WTC11 (cell line): ENCODE results near the gene PTGER2. TPM values are rescaled to one million over a fixed set of nuclear protein-coding genes. Genes with fewer than 3 reads are reported as not detected.

Source experiments
- ARID4B ChIP-seq: sonication (generic); formaldehyde crosslinking; IDR thresholded peaks from 2 replicates; pipeline ENCODE4 v1.8.0; 2023; ENCODE audit warnings: missing genetic modification reagents, mild to moderate bottlenecking, borderline replicate concordance
- FOXP1 ChIP-seq: sonication (generic); formaldehyde crosslinking; IDR thresholded peaks from 2 replicates; pipeline ENCODE4 v1.8.0; 2022; ENCODE audit warnings: missing genetic modification reagents, mild to moderate bottlenecking, moderate library complexity, borderline replicate concordance
- HMGA2 ChIP-seq: fragments of 250-450 bp; sonication (Bioruptor Pico); IDR thresholded peaks from 2 replicates; pipeline ENCODE4 v1.4.0; 2021; ENCODE audit warnings: mild to moderate bottlenecking, moderate library complexity
- HMGXB4 ChIP-seq: sonication (generic); formaldehyde crosslinking; IDR thresholded peaks from 2 replicates; pipeline ENCODE4 v1.8.1; 2023; ENCODE audit warnings: mild to moderate bottlenecking, moderate library complexity, missing genetic modification reagents
- IRF1 ChIP-seq: sonication (generic); formaldehyde crosslinking; IDR thresholded peaks from 2 replicates; pipeline ENCODE4 v1.8.0; 2023; ENCODE audit warnings: missing genetic modification reagents
- KAT7 ChIP-seq: sonication (generic); formaldehyde crosslinking; IDR thresholded peaks from 2 replicates; pipeline ENCODE4 v1.8.1; 2023; ENCODE audit warnings: missing genetic modification reagents, mild to moderate bottlenecking, borderline replicate concordance
- MAX ChIP-seq: sonication (generic); formaldehyde crosslinking; IDR thresholded peaks from 2 replicates; pipeline ENCODE4 v1.8.0; 2022; ENCODE audit warnings: mild to moderate bottlenecking, missing genetic modification reagents
- MYBL2 ChIP-seq: sonication (generic); formaldehyde crosslinking; IDR thresholded peaks from 2 replicates; pipeline ENCODE4 v1.8.1; 2023; ENCODE audit warnings: mild to moderate bottlenecking, moderate library complexity, missing genetic modification reagents
- NFE2L1 ChIP-seq: sonication (generic); formaldehyde crosslinking; IDR thresholded peaks from 2 replicates; pipeline ENCODE4 v1.8.1; 2023; ENCODE audit warnings: missing genetic modification reagents
- NR1H2 ChIP-seq: sonication (generic); formaldehyde crosslinking; IDR thresholded peaks from 2 replicates; pipeline ENCODE4 v1.9.0; 2021; ENCODE audit warnings: mild to moderate bottlenecking, moderate library complexity, missing genetic modification reagents
- PRRX2 ChIP-seq: fragments of 250-450 bp; sonication (Bioruptor Pico); IDR thresholded peaks from 2 replicates; pipeline ENCODE4 v1.8.0; 2021; ENCODE audit warnings: mild to moderate bottlenecking
- USF1 ChIP-seq: sonication (generic); formaldehyde crosslinking; IDR thresholded peaks from 2 replicates; pipeline ENCODE4 v1.8.0; 2022; ENCODE audit warnings: mild to moderate bottlenecking, missing genetic modification reagents
- ZNF138 ChIP-seq: sonication (generic); formaldehyde crosslinking; conservative IDR thresholded peaks from 2 replicates; pipeline ENCODE4 v1.8.1; 2022; ENCODE audit warnings: mild to moderate bottlenecking, moderate library complexity, missing genetic modification reagents
- ZNF232 ChIP-seq: sonication (generic); formaldehyde crosslinking; IDR thresholded peaks from 2 replicates; pipeline ENCODE4 v1.8.0; 2022; ENCODE audit warnings: mild to moderate bottlenecking, missing genetic modification reagents
- ZNF263 ChIP-seq: sonication (generic); formaldehyde crosslinking; IDR thresholded peaks from 2 replicates; pipeline ENCODE4 v1.8.1; 2022; ENCODE audit warnings: low read depth, mild to moderate bottlenecking, moderate library complexity, missing genetic modification reagents
- ZNF423 ChIP-seq: fragments of 250-450 bp; sonication (Bioruptor Pico); IDR thresholded peaks from 2 replicates; pipeline ENCODE4 v2.1.2; 2022; ENCODE audit warnings: mild to moderate bottlenecking, moderate library complexity
- total RNA-seq: library from RNA; stranded (reverse); gene quantifications from 3 replicates; pipeline ENCODE4 v1.2.3, GENCODE V29; 2021
- TF ChIP-seq, protein P1 (sequence below): sonication (generic); formaldehyde crosslinking; IDR thresholded peaks from 2 replicates; pipeline ENCODE4 v1.8.0; 2023; ENCODE audit warnings: mild to moderate bottlenecking, missing genetic modification reagents
- TF ChIP-seq, protein P2 (sequence below): sonication (generic); formaldehyde crosslinking; IDR thresholded peaks from 2 replicates; pipeline ENCODE4 v1.8.1; 2023; ENCODE audit warnings: mild to moderate bottlenecking, missing genetic modification reagents
- TF ChIP-seq, protein P3 (sequence below): fragments of 250-450 bp; sonication (Bioruptor Pico); IDR thresholded peaks from 2 replicates; pipeline ENCODE4 v1.8.0; 2021; ENCODE audit warnings: mild to moderate bottlenecking
- TF ChIP-seq, protein P4 (sequence below): fragments of 250-450 bp; sonication (Bioruptor Pico); IDR thresholded peaks from 2 replicates; pipeline ENCODE4 v1.9.0; 2021; ENCODE audit warnings: mild to moderate bottlenecking, borderline replicate concordance

The PTGER2 gene
- total RNA-seq, 1 experiment from 2014 or later = 0.92 TPM

DNA sequence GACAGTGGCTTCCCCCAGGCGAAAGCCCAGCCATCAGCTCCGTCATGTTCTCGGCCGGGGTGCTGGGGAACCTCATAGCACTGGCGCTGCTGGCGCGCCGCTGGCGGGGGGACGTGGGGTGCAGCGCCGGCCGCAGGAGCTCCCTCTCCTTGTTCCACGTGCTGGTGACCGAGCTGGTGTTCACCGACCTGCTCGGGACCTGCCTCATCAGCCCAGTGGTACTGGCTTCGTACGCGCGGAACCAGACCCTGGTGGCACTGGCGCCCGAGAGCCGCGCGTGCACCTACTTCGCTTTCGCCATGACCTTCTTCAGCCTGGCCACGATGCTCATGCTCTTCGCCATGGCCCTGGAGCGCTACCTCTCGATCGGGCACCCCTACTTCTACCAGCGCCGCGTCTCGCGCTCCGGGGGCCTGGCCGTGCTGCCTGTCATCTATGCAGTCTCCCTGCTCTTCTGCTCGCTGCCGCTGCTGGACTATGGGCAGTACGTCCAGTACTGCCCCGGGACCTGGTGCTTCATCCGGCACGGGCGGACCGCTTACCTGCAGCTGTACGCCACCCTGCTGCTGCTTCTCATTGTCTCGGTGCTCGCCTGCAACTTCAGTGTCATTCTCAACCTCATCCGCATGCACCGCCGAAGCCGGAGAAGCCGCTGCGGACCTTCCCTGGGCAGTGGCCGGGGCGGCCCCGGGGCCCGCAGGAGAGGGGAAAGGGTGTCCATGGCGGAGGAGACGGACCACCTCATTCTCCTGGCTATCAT, 663 bp downstream of the PTGER2 start (continued):
- TF ChIP-seq, protein P1, sequence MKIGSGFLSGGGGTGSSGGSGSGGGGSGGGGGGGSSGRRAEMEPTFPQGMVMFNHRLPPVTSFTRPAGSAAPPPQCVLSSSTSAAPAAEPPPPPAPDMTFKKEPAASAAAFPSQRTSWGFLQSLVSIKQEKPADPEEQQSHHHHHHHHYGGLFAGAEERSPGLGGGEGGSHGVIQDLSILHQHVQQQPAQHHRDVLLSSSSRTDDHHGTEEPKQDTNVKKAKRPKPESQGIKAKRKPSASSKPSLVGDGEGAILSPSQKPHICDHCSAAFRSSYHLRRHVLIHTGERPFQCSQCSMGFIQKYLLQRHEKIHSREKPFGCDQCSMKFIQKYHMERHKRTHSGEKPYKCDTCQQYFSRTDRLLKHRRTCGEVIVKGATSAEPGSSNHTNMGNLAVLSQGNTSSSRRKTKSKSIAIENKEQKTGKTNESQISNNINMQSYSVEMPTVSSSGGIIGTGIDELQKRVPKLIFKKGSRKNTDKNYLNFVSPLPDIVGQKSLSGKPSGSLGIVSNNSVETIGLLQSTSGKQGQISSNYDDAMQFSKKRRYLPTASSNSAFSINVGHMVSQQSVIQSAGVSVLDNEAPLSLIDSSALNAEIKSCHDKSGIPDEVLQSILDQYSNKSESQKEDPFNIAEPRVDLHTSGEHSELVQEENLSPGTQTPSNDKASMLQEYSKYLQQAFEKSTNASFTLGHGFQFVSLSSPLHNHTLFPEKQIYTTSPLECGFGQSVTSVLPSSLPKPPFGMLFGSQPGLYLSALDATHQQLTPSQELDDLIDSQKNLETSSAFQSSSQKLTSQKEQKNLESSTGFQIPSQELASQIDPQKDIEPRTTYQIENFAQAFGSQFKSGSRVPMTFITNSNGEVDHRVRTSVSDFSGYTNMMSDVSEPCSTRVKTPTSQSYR (CRISPR knock-in tag) = peak; percentile 76
- TF ChIP-seq MAX = peak; percentile 84
- TF ChIP-seq ZNF263 (CRISPR knock-in tag) = no peak
- TF ChIP-seq NR1H2 (CRISPR knock-in tag) = no peak
- TF ChIP-seq IRF1 (CRISPR knock-in tag) = no peak
- TF ChIP-seq USF1 = no peak
- TF ChIP-seq, protein P2, sequence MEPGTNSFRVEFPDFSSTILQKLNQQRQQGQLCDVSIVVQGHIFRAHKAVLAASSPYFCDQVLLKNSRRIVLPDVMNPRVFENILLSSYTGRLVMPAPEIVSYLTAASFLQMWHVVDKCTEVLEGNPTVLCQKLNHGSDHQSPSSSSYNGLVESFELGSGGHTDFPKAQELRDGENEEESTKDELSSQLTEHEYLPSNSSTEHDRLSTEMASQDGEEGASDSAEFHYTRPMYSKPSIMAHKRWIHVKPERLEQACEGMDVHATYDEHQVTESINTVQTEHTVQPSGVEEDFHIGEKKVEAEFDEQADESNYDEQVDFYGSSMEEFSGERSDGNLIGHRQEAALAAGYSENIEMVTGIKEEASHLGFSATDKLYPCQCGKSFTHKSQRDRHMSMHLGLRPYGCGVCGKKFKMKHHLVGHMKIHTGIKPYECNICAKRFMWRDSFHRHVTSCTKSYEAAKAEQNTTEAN (CRISPR knock-in tag) = no peak
- no peak for TF ChIP-seq PRRX2 (CRISPR knock-in tag)
- no peak for TF ChIP-seq ZNF423 (CRISPR knock-in tag)
- TF ChIP-seq, protein P3, sequence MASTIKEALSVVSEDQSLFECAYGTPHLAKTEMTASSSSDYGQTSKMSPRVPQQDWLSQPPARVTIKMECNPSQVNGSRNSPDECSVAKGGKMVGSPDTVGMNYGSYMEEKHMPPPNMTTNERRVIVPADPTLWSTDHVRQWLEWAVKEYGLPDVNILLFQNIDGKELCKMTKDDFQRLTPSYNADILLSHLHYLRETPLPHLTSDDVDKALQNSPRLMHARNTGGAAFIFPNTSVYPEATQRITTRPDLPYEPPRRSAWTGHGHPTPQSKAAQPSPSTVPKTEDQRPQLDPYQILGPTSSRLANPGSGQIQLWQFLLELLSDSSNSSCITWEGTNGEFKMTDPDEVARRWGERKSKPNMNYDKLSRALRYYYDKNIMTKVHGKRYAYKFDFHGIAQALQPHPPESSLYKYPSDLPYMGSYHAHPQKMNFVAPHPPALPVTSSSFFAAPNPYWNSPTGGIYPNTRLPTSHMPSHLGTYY = no peak
- 0 out of 2 replicates have a peak, but pooled peaks have one; percentile 83 for TF ChIP-seq FOXP1 (CRISPR knock-in tag)
- TF ChIP-seq ARID4B = 0 out of 2 replicates have a peak, but pooled peaks have one; percentile 34
- TF ChIP-seq KAT7 = no peak
- peak; percentile 59; the same call in 1 of the 2 replicates for TF ChIP-seq NFE2L1 (CRISPR knock-in tag)
- no peak for TF ChIP-seq ZNF138 (CRISPR knock-in tag)
- TF ChIP-seq, protein P4, sequence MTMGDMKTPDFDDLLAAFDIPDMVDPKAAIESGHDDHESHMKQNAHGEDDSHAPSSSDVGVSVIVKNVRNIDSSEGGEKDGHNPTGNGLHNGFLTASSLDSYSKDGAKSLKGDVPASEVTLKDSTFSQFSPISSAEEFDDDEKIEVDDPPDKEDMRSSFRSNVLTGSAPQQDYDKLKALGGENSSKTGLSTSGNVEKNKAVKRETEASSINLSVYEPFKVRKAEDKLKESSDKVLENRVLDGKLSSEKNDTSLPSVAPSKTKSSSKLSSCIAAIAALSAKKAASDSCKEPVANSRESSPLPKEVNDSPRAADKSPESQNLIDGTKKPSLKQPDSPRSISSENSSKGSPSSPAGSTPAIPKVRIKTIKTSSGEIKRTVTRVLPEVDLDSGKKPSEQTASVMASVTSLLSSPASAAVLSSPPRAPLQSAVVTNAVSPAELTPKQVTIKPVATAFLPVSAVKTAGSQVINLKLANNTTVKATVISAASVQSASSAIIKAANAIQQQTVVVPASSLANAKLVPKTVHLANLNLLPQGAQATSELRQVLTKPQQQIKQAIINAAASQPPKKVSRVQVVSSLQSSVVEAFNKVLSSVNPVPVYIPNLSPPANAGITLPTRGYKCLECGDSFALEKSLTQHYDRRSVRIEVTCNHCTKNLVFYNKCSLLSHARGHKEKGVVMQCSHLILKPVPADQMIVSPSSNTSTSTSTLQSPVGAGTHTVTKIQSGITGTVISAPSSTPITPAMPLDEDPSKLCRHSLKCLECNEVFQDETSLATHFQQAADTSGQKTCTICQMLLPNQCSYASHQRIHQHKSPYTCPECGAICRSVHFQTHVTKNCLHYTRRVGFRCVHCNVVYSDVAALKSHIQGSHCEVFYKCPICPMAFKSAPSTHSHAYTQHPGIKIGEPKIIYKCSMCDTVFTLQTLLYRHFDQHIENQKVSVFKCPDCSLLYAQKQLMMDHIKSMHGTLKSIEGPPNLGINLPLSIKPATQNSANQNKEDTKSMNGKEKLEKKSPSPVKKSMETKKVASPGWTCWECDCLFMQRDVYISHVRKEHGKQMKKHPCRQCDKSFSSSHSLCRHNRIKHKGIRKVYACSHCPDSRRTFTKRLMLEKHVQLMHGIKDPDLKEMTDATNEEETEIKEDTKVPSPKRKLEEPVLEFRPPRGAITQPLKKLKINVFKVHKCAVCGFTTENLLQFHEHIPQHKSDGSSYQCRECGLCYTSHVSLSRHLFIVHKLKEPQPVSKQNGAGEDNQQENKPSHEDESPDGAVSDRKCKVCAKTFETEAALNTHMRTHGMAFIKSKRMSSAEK = no peak
- peak; percentile 38; the same call in 1 of the 2 replicates for TF ChIP-seq MYBL2
- peak; percentile 66; the same call in 1 of the 2 replicates for TF ChIP-seq HMGXB4 (CRISPR knock-in tag)
- no peak for TF ChIP-seq ZNF232 (CRISPR knock-in tag)
- no peak for TF ChIP-seq HMGA2
